ENCODE data around the gene DENND11. TPM values are rescaled to one million over a fixed set of nuclear protein-coding genes. Genes with fewer than 3 reads are reported as not detected.

The DENND11 gene, protein sequence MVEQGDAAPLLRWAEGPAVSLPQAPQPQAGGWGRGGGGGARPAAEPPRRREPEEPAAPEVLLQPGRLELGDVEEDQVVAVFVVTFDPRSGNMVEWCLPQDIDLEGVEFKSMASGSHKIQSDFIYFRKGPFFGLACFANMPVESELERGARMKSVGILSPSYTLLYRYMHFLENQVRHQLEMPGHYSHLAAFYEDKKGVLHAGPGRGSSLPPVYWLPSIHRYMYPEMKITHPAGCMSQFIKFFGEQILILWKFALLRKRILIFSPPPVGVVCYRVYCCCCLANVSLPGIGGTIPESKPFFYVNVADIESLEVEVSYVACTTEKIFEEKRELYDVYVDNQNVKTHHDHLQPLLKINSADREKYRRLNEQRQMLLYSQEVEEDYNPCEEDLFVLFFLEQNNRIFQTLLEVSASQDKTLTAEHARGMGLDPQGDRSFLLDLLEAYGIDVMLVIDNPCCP
- 10 to 100 TPM in 6 of 7 donors, 1 to 10 TPM in 1; 8.9 to 15.7 (median 13.0) TPM for total RNA-seq
- 10 to 100 TPM in 1 of 2 donors, 1 to 10 TPM in 1; 6.0 to 13.2 TPM for polyA plus RNA-seq
- long read RNA-seq, donor 1, partial matches to known transcripts, result 1 of 4 reads
- long read RNA-seq, donor 1, other reads (novel, unspliced or antisense), result 3 of 4 reads
- long read RNA-seq, donor 2, full-length matches to known transcripts, result 2 of 7 reads
- long read RNA-seq, donor 2, partial matches to known transcripts, result 5 of 7 reads
- long read RNA-seq, donor 2, other reads (novel, unspliced or antisense), result 0 of 7 reads
- long read RNA-seq, donor 3, full-length matches to known transcripts, result 11 of 19 reads
- long read RNA-seq, donor 3, partial matches to known transcripts, result 3 of 19 reads
- long read RNA-seq, donor 3, other reads (novel, unspliced or antisense), result 5 of 19 reads

DNA sequence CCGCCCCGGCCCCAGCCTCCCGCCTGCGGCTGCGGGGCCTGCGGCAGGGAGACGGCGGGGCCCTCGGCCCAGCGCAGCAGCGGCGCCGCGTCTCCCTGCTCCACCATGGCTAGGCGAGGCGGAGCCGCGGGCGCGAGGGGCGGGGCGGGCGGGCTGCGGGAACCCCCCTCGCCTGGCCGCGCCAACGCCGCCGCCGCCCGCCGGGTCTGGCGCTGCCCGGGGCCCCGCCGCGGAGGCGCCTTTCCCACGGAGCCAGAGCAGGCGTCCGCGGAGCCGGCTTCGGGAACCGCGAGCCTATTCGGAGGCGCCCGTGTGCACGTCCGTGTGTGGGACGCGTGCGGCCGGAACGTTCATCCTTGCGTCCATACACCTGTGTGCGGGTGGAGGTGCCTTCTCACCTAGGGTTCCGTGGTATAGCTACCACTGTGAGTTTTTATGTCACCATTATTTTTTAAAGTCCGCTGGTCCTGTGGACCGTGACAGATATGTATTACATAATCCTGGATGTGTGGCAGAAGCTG is at the start of gene DENND11:
Gene DENND11 (minus strand): TSS at position 120 of the 521 bp plus-strand sequence. CDS start 13 bp downstream, at position 107.
- Histone ChIP-seq H3K27ac (peak within 1 kb of the TSS; percentile 77 to 85), H3K4me3 (peak within 1 kb of the TSS; percentile 64), H3K9me3 (no peaks in the 10 kb centered on the region), H3K36me3 (no peaks in the 10 kb centered on the region), H3K27me3 (no peaks in the 10 kb centered on the region), H3K4me1 (ENCODE audit: insufficient read depth) (no peaks in the 10 kb centered on the region)
- intact Hi-C loops (cut with DNase I), result no loop called here
- WGBS, 3 donors, result 0% methylated on average over 19 to 62 of the region's 62 CpGs
- DNase-seq, result peak; percentile 32 to 67 (median 53)
- no peak for TF ChIP-seq EP300 (IDR thresholded peaks at IDR 0.05)
- TF ChIP-seq, protein P1, sequence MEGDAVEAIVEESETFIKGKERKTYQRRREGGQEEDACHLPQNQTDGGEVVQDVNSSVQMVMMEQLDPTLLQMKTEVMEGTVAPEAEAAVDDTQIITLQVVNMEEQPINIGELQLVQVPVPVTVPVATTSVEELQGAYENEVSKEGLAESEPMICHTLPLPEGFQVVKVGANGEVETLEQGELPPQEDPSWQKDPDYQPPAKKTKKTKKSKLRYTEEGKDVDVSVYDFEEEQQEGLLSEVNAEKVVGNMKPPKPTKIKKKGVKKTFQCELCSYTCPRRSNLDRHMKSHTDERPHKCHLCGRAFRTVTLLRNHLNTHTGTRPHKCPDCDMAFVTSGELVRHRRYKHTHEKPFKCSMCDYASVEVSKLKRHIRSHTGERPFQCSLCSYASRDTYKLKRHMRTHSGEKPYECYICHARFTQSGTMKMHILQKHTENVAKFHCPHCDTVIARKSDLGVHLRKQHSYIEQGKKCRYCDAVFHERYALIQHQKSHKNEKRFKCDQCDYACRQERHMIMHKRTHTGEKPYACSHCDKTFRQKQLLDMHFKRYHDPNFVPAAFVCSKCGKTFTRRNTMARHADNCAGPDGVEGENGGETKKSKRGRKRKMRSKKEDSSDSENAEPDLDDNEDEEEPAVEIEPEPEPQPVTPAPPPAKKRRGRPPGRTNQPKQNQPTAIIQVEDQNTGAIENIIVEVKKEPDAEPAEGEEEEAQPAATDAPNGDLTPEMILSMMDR (IDR thresholded peaks at IDR 0.05), result no peak
- no peak for TF ChIP-seq POLR2A (IDR thresholded peaks at IDR 0.05)

DNA sequence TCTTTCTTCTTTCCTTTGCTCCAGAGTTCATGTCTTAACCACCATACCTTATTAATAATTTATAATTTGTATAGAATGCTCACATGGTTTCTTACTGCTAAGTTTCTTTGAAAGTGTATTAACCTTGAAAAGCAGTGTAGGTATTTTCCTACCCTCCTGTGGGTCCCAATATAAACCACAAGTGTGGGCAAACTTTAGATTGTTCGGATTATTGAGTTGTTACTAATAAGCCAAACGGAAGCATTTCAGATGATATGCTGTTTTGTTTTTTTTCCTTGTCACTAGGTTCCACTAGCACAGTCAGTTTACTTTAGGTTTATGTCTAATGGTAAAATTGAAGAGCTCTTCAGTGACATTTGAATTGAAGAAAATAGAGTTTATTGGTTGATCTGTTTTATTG is 46.4 kb upstream of the DENND11 start:
- no peaks in the 10 kb centered on the region for H3K27me3 ChIP-seq
- no peak for DNase-seq
- 88 to 97% (median 96%) methylated on average over 2 of the region's 2 CpGs for WGBS, 3 donors
- peaks cover 0 to 21% of the 10 kb centered on the region in 2 donors for H3K9me3 ChIP-seq
- no peak overlapping the region for H3K27ac ChIP-seq
- H3K4me3 ChIP-seq, result no peak overlapping the region
- TF ChIP-seq, protein P1 (IDR thresholded peaks at IDR 0.05), result no peak
- TF ChIP-seq EP300 (IDR thresholded peaks at IDR 0.05) (no peak), POLR2A (IDR thresholded peaks at IDR 0.05) (no peak)
- no peaks in the 10 kb centered on the region for H3K36me3 ChIP-seq
- intact Hi-C loops (cut with DNase I), result no loop called here
- H3K4me1 ChIP-seq (ENCODE audit: insufficient read depth), result no peaks in the 10 kb centered on the region

DNA sequence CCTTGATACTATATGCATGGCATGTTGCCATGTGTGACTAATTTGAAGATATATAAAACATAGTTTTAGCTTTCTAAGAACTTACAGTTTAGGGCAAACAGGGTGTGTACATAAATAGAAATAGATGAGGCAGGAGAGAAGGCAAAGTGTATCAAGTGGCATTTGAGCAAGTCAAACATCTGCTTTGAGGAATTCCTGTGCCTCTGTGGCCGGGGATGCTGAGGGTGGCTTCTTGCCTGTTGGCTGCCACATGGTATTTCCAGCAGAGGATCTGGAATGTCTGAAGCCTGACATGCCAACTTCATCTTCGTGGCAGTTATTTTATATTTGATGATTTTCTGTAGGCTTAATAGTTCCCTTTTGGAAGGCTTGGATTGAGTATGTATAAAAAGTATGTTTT is 42.2 kb upstream of the DENND11 start:
- no peaks in the 10 kb centered on the region for H3K27me3 ChIP-seq
- no peaks in the 10 kb centered on the region for H3K36me3 ChIP-seq
- no peaks in the 10 kb centered on the region for H3K9me3 ChIP-seq
- H3K4me3 ChIP-seq, result no peak overlapping the region
- no peak overlapping the region for H3K27ac ChIP-seq
- no peak for TF ChIP-seq POLR2A (IDR thresholded peaks at IDR 0.05)
- no peak for TF ChIP-seq EP300 (IDR thresholded peaks at IDR 0.05)
- TF ChIP-seq, protein P1 (IDR thresholded peaks at IDR 0.05), result no peak
- intact Hi-C loops (cut with DNase I), result no loop called here
- no peaks in the 10 kb centered on the region for H3K4me1 ChIP-seq (ENCODE audit: insufficient read depth)
- 81 to 89% (median 87%) methylated on average over 2 of the region's 2 CpGs for WGBS, 3 donors
- DNase-seq, result no peak

DNA sequence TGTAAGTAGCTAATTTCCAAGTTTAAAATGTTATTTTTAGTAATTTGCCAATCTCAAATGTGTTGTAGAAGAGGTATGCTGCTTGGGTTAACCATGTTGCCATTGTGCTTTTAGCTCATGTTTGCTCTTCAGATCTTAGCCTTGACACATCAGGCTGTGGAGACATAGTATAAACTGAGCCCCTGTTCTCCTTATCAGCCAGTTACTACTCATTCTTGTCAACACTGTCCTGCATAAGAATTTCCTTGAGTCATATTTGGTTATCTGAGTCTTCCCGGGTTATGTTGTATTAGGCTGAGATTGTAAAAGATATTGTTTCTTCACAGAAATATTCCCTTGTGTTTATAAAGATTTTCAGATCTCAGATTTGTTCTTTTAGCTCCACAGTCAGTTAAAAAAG is 40.3 kb upstream of the DENND11 start:
- TF ChIP-seq EP300 (IDR thresholded peaks at IDR 0.05) (no peak), POLR2A (IDR thresholded peaks at IDR 0.05) (no peak)
- TF ChIP-seq, protein P1 (IDR thresholded peaks at IDR 0.05), result no peak
- Histone ChIP-seq H3K4me3 (no peak overlapping the region), H3K36me3 (no peaks in the 10 kb centered on the region), H3K27ac (no peak overlapping the region), H3K9me3 (no peaks in the 10 kb centered on the region), H3K4me1 (ENCODE audit: insufficient read depth) (peaks cover 3% of the 10 kb centered on the region), H3K27me3 (no peaks in the 10 kb centered on the region)
- no peak for DNase-seq
- 65 to 84% (median 74%) methylated on average over 1 of the region's 1 CpG for WGBS, 3 donors
- intact Hi-C loops (cut with DNase I), result no loop called here
